Measurements from ENCODE around the gene LRRC51. TPM values are rescaled to one million over a fixed set of nuclear protein-coding genes. Genes with fewer than 3 reads are reported as not detected.

LRRC51 gene
- total and polyA plus RNA-seq, 2 donors (not counting 1 experiment from before 2014, with no cell fraction given): 1.4 to 7.7 TPM

DNA sequence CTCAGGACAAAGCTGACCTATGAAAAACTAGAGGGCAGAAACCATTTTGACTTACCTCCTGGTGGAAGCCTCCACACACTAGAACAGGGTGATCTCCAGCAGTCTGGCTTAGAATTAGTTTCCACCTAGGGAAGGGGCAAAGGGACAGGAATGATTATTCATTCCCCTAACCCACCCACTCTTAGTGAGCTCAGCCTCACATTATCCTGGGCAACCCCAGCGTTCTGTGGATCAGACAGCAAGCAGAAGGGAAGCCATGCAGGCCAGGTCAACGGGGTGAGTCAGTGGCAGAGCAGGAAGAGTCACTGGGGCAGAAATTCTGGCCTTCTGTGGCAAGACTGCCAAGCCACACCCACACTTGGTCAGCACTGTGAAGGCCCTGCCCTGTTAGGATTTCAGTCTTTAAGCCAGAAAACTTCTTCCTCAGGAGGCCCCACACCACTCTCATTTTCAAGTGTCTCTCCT, 10.8 kb upstream of the LRRC51 start:
- ChIA-PET CTCF (no interaction called here), POLR2A (no interaction called here)
- intact Hi-C loops (cut with micrococcal nuclease): no loop called here
- ATAC-seq (ENCODE audit: low read depth): no peak
- Mint-ChIP-seq H3K4me3 (no peak overlapping the region), H3K9me3 (ENCODE audit: insufficient read depth) (no peaks in the 10 kb centered on the region), H3K4me1 (peaks cover 12% of the 10 kb centered on the region), H3K27me3 (no peaks in the 10 kb centered on the region), H3K27ac (no peak overlapping the region)
- Histone ChIP-seq H3K27me3 (replicated peaks in 1 of 4; ENCODE audit: control extremely low read depth in 1 of 4, control insufficient read depth in 3 of 4, insufficient read depth in 4 of 4, low read length in 3 of 4) (no peaks in the 10 kb centered on the region), H3K36me3 (replicated peaks in 1 of 2; ENCODE audit: control extremely low read depth in 1 of 2, control insufficient read depth in 1 of 2, extremely low read depth in 1 of 2, insufficient read depth in 2 of 2, low read length in 1 of 2) (peaks cover 0 to 3% of the 10 kb centered on the region in 2 experiments), H3K27ac (ENCODE audit: low read length in 2 of 2) (peak overlapping the region in 1 of 2 donors; percentile 16), H3K4me3 (ENCODE audit: control extremely low read depth in 1 of 5, extremely low read depth in 1 of 5, insufficient read depth in 1 of 5, low read depth in 2 of 5, low read length in 4 of 5) (no peak overlapping the region), H3K4me1 (ENCODE audit: control insufficient read depth in 2 of 2, insufficient read depth in 2 of 2, low read length in 2 of 2) (peaks cover 13 to 17% of the 10 kb centered on the region in 2 donors), H3K9me3 (ENCODE audit: control extremely low read depth in 1 of 3, control insufficient read depth in 2 of 3, insufficient read depth in 1 of 3, low read length in 2 of 3) (no peaks in the 10 kb centered on the region), H2AFZ (ENCODE audit: insufficient read depth, low read depth, low read length, poor library complexity, severe bottlenecking) (no peak overlapping the region), H3K4me2 (replicated peaks; ENCODE audit: low read depth, low read length, poor library complexity, severe bottlenecking) (peak overlapping the region; percentile 16), H4K20me1 (ENCODE audit: control insufficient read depth, insufficient read depth, low read length, poor library complexity, severe bottlenecking) (no peaks in the 10 kb centered on the region), H3K9ac (ENCODE audit: low read length) (no peak overlapping the region), H3K79me2 (ENCODE audit: control insufficient read depth, insufficient read depth, low read length) (peaks cover 57% of the 10 kb centered on the region)
- WGBS (ENCODE audit: insufficient coverage): 0% methylated on average over 1 of the region's 2 CpGs
- TF ChIP-seq EZH2 (IDR thresholded peaks at IDR 0.05; ENCODE audit: borderline replicate concordance, insufficient read depth, low read depth, low read length, poor library complexity, severe bottlenecking): no peak
- TF ChIP-seq, protein P1, sequence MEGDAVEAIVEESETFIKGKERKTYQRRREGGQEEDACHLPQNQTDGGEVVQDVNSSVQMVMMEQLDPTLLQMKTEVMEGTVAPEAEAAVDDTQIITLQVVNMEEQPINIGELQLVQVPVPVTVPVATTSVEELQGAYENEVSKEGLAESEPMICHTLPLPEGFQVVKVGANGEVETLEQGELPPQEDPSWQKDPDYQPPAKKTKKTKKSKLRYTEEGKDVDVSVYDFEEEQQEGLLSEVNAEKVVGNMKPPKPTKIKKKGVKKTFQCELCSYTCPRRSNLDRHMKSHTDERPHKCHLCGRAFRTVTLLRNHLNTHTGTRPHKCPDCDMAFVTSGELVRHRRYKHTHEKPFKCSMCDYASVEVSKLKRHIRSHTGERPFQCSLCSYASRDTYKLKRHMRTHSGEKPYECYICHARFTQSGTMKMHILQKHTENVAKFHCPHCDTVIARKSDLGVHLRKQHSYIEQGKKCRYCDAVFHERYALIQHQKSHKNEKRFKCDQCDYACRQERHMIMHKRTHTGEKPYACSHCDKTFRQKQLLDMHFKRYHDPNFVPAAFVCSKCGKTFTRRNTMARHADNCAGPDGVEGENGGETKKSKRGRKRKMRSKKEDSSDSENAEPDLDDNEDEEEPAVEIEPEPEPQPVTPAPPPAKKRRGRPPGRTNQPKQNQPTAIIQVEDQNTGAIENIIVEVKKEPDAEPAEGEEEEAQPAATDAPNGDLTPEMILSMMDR (IDR thresholded peaks at IDR 0.05): no peak
- DNase-seq: no peak

DNA sequence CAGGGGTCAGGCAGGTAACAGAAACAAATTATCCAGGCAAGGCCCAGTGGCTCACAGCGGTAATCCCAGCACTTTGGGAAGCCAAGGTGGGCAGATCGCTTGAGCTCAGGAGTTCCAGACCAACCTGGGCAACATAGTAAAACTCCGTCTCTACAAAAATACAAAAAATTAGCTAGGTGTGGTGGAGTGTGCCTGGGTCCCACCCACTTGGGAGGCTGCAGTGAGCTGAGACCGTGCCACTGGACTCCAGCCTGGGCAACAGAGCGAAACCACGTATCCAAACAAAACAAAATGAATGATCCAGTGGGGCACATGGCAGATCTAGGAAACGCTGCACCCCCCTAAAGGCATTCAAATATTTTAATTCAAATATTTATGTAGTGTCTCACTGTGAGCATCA, 10.2 kb upstream of the LRRC51 start:
- Histone ChIP-seq H4K20me1 (ENCODE audit: control insufficient read depth, insufficient read depth, low read length, poor library complexity, severe bottlenecking) (no peaks in the 10 kb centered on the region), H3K9ac (ENCODE audit: low read length) (no peak overlapping the region), H2AFZ (ENCODE audit: insufficient read depth, low read depth, low read length, poor library complexity, severe bottlenecking) (no peak overlapping the region), H3K4me1 (ENCODE audit: control insufficient read depth in 2 of 2, insufficient read depth in 2 of 2, low read length in 2 of 2) (peaks cover 16 to 22% of the 10 kb centered on the region in 2 donors), H3K9me3 (ENCODE audit: control extremely low read depth in 1 of 3, control insufficient read depth in 2 of 3, insufficient read depth in 1 of 3, low read length in 2 of 3) (no peaks in the 10 kb centered on the region), H3K36me3 (replicated peaks in 1 of 2; ENCODE audit: control extremely low read depth in 1 of 2, control insufficient read depth in 1 of 2, extremely low read depth in 1 of 2, insufficient read depth in 2 of 2, low read length in 1 of 2) (peaks cover 0 to 3% of the 10 kb centered on the region in 2 experiments), H3K27me3 (replicated peaks in 1 of 4; ENCODE audit: control extremely low read depth in 1 of 4, control insufficient read depth in 3 of 4, insufficient read depth in 4 of 4, low read length in 3 of 4) (no peaks in the 10 kb centered on the region), H3K79me2 (ENCODE audit: control insufficient read depth, insufficient read depth, low read length) (peaks cover 64% of the 10 kb centered on the region), H3K4me2 (replicated peaks; ENCODE audit: low read depth, low read length, poor library complexity, severe bottlenecking) (no peak overlapping the region), H3K4me3 (ENCODE audit: control extremely low read depth in 1 of 5, extremely low read depth in 1 of 5, insufficient read depth in 1 of 5, low read depth in 2 of 5, low read length in 4 of 5) (no peak overlapping the region), H3K27ac (ENCODE audit: low read length in 2 of 2) (peak overlapping the region in 1 of 2 donors; percentile 12)
- no peak for DNase-seq
- peaks cover 14% of the 10 kb centered on the region for H3K4me1 Mint-ChIP-seq
- H3K27ac Mint-ChIP-seq: no peak overlapping the region
- H3K4me3 Mint-ChIP-seq: no peak overlapping the region
- H3K27me3 Mint-ChIP-seq: no peaks in the 10 kb centered on the region
- no peak for ATAC-seq (ENCODE audit: low read depth)
- WGBS (ENCODE audit: insufficient coverage): 79% methylated on average over 4 of the region's 7 CpGs
- CTCF ChIA-PET: interaction anchor here (2.3 kb wide), 1 partner anchor 8 kb away, joined by 6 read pairs; no protein-coding TSS in a partner anchor
- H3K9me3 Mint-ChIP-seq (ENCODE audit: insufficient read depth): no peaks in the 10 kb centered on the region
- intact Hi-C loops (cut with micrococcal nuclease): no loop called here
- POLR2A ChIA-PET: no interaction called here
- TF ChIP-seq, protein P1 (IDR thresholded peaks at IDR 0.05): no peak
- no peak for TF ChIP-seq EZH2 (IDR thresholded peaks at IDR 0.05; ENCODE audit: borderline replicate concordance, insufficient read depth, low read depth, low read length, poor library complexity, severe bottlenecking)
